Aorta (tissue), 5 donors: ENCODE measurements around the gene RBM26. TPM values are rescaled to one million over a fixed set of nuclear protein-coding genes. Genes with fewer than 3 reads are reported as not detected.

Source experiments
- ATAC-seq: fragments of 200-7000 bp; cut with Tn5 transposase; one replicate; pipeline ENCODE4 v1.9.1; 2022; ENCODE audit warnings: moderate library complexity; ENCODE audit not compliant: low FRiP score
- DNase-seq, 2 donors: peaks; one replicate each; pipeline ENCODE4 v3.0.0-alpha.2; 2020
- H3K27ac ChIP-seq, 2 donors: one replicate each; pipeline ENCODE4 v1.5.1; 2013; ENCODE audit warnings: low read length in 2 of 2, mild to moderate bottlenecking in 2 of 2, moderate library complexity in 2 of 2, control low read depth in 1 of 2, inconsistent platforms in 1 of 2, low read depth in 1 of 2
- H3K27me3 ChIP-seq, 2 donors: one replicate each; pipeline ENCODE4 v1.6.1; 2013; ENCODE audit warnings: control low read depth in 1 of 2, low read length in 1 of 2, mild to moderate bottlenecking in 1 of 2, moderate library complexity in 1 of 2; ENCODE audit not compliant: insufficient read depth in 2 of 2, control insufficient read depth in 1 of 2
- H3K36me3 ChIP-seq, 2 donors: one replicate each; pipeline ENCODE4 v1.6.1; 2013; ENCODE audit warnings: control low read depth in 1 of 2, low read length in 1 of 2, mild to moderate bottlenecking in 1 of 2; ENCODE audit not compliant: insufficient read depth in 2 of 2, control insufficient read depth in 1 of 2
- H3K4me1 ChIP-seq, 2 donors: one replicate each; pipeline ENCODE4 v1.6.1; 2013; ENCODE audit warnings: low read length in 2 of 2, control low read depth in 1 of 2, mild to moderate bottlenecking in 1 of 2, moderate library complexity in 1 of 2; ENCODE audit not compliant: insufficient read depth in 2 of 2, control insufficient read depth in 1 of 2
- H3K4me3 ChIP-seq, 2 donors: one replicate each; pipeline ENCODE4 v1.5.1; 2013; ENCODE audit warnings: low read length in 2 of 2, control low read depth in 1 of 2, mild to moderate bottlenecking in 1 of 2
- H3K9me3 ChIP-seq: one replicate; pipeline ENCODE4 v1.6.1; 2013; ENCODE audit warnings: mild to moderate bottlenecking, low read length; ENCODE audit not compliant: control insufficient read depth
- WGBS, 2 donors: extraction: QIAGEN DNeasy Blood & Tissue Kit; methylation state at CpG; one replicate each; pipeline ENCODE4 v1.1.7; 2013; 5-methylcytosine and 5-hydroxymethylcytosine counted together
- intact Hi-C, 2 donors: fragments of 100-400 bp; cut with DNase I; formaldehyde crosslinking; loops; one replicate each; pipeline versions ENCODE4 v1.14.2 to v1.15.0; 2022
- polyA plus RNA-seq, 2 donors: library from polyadenylated mRNA; stranded (reverse); fragments of 200-250 nt; gene quantifications; one replicate each; pipeline ENCODE4 v1.2.3, GENCODE V29; 2013
- total RNA-seq, 2 donors: library from RNA; stranded (reverse); fragmentation: NEBNext Ultra II Directional; extraction: Animal tissue kit (Norgen Biotek cat#: 25700); gene quantifications; one replicate each; pipeline ENCODE4 v1.2.1, GENCODE V29; 2021
- donor health status: healthy with polysubstance abuse.
- donor health status: Bipolar disorder and iron deficiency.
- donor health status: DM: no; HTN: no; CAD: no.
- donor health status: DM: no; HTN: no; CAD: no.
- donor health status: DM: yes; HTN: yes; CAD: no.

RBM26 gene
- total and polyA plus RNA-seq, 4 donors, result 5.5 to 54.6 (median 29.6) TPM

DNA sequence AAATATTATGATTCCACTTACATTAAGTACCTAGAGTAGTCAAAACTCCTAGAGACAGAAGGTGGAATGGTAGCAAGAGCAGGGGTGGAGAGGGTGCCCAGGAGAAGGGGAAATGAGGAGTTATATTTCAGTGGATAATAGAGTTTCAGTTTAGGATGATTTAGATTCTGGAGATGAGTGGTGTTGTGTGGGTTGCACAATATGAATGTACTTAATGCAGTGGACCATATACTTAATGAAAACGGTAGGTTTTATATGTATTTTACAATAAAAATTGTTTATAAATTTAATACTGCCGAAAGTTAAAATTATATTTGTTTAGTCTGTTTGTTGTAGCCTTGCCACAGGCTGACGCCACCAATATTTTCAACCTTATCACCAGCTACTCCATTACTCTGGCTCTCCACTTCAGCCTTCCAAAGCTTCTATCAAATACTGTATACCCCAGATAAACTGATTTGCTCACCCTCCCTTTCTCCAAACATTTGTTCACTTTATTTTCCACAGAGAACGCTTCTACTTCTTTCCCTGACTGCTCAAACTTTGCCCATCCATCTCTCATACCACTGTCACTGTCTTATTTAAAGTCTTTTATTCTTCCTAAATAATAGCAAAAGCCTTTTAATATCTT, 1.4 kb upstream of the RBM26 start:
- H3K4me1 ChIP-seq, result peaks cover 3 to 4% of the 10 kb centered on the region in 2 donors
- 92 to 96% methylated on average over 4 of the region's 4 CpGs for WGBS, 2 donors
- H3K4me3 ChIP-seq, result no peak overlapping the region
- no peaks in the 10 kb centered on the region for H3K9me3 ChIP-seq
- no peak for DNase-seq
- no peaks in the 10 kb centered on the region for H3K36me3 ChIP-seq
- no peaks in the 10 kb centered on the region for H3K27me3 ChIP-seq
- ATAC-seq, result no peak
- intact Hi-C loops, result loop anchor here (5.0 to 10.0 kb wide), 2 partner anchors 75 to 527 kb away; partner anchors contain the start of gene NDFIP2 (in 1 of the 2)
- H3K27ac ChIP-seq, result no peak overlapping the region

GRCh38 chr13:79406597-79406908, 498 bp upstream of the RBM26 start:
- DNase-seq, result no peak
- Histone ChIP-seq H3K27me3 (no peaks in the 10 kb centered on the region), H3K9me3 (no peaks in the 10 kb centered on the region), H3K4me1 (peaks cover 3 to 4% of the 10 kb centered on the region in 2 donors), H3K36me3 (no peaks in the 10 kb centered on the region), H3K4me3 (peak overlapping the region; percentile 79 to 99), H3K27ac (peak overlapping the region in 1 of 2 donors; percentile 35)
- intact Hi-C loops, result loop anchor here (5.0 to 10.0 kb wide), 2 partner anchors 76 to 528 kb away; partner anchors contain the start of gene NDFIP2 (in 1 of the 2)
- peak; percentile 37 for ATAC-seq
- 6 to 9% methylated on average over 4 of the region's 4 CpGs for WGBS, 2 donors

DNA sequence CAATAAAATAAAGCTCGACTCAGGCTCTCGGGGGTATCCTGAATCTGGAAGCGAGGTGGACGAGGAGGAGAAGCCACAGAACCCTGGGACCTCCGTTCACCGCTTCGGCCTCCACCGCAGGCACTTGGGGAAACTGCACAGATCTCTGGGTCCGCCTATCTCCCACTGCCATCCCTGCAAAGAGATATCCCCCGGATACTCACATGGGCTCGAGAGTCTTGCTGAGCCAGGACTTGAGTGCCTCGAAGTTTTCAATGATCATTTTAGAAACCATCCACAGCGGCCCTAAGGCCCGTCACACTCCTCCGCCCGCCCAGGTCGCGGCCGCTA, 589 bp downstream of the RBM26 start:
- ATAC-seq (no peak), DNase-seq (no peak)
- Histone ChIP-seq H3K4me3 (peak overlapping the region; percentile 79 to 99), H3K36me3 (no peaks in the 10 kb centered on the region), H3K4me1 (peaks cover 3 to 6% of the 10 kb centered on the region in 2 donors), H3K27ac (peak overlapping the region; percentile 28 to 57), H3K27me3 (no peaks in the 10 kb centered on the region), H3K9me3 (no peaks in the 10 kb centered on the region)
- WGBS, 2 donors, result 0% methylated on average over 19 of the region's 19 CpGs
- intact Hi-C loops, result loop anchor here (5.0 to 10.0 kb wide), 2 partner anchors 77 to 529 kb away; partner anchors contain the start of gene NDFIP2 (in 1 of the 2)

GRCh38 chr13:79404985-79405384, 1.1 kb downstream of the RBM26 start:
- Histone ChIP-seq H3K9me3 (no peaks in the 10 kb centered on the region), H3K27me3 (no peaks in the 10 kb centered on the region), H3K27ac (no peak overlapping the region), H3K36me3 (no peaks in the 10 kb centered on the region), H3K4me1 (peaks cover 3 to 6% of the 10 kb centered on the region in 2 donors), H3K4me3 (peak overlapping the region; percentile 79 to 99)
- WGBS, 2 donors, result 1 to 2% methylated on average over 10 of the region's 10 CpGs
- DNase-seq (no peak), ATAC-seq (no peak)
- intact Hi-C loops, result loop anchor here (5.0 to 10.0 kb wide), 2 partner anchors 77 to 530 kb away; partner anchors contain the start of gene NDFIP2 (in 1 of the 2)

DNA sequence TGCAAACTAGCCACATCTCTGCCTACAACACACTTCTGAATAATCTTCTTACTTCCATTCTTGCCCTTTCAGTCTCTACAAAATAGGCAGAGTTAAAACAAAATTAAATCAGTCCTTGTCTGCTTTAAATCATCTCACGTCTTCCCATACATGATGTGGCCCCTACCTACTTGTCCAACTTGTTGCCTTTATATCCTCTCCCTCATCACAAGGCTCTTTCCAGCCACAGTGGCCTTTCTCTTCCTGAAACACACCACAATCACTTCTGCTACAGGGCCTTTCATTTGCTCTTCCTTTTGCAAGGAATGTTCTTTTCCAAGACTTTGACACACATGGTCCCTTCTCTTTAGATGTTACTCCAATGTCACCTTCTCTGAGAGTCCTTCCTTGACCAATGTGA, 1.7 kb downstream of the RBM26 start:
- Histone ChIP-seq H3K27me3 (no peaks in the 10 kb centered on the region), H3K27ac (no peak overlapping the region), H3K4me3 (peak overlapping the region; percentile 26 to 54), H3K36me3 (peaks cover 0 to 3% of the 10 kb centered on the region in 2 donors), H3K4me1 (peaks cover 3 to 6% of the 10 kb centered on the region in 2 donors), H3K9me3 (no peaks in the 10 kb centered on the region)
- intact Hi-C loops, result loop anchor here in 1 of 2 donors (10.0 kb wide), 1 partner anchor 530 kb away; no protein-coding TSS in a partner anchor
- DNase-seq (no peak), ATAC-seq (no peak)
- 24 to 41% methylated on average over 1 of the region's 1 CpG for WGBS, 2 donors

DNA sequence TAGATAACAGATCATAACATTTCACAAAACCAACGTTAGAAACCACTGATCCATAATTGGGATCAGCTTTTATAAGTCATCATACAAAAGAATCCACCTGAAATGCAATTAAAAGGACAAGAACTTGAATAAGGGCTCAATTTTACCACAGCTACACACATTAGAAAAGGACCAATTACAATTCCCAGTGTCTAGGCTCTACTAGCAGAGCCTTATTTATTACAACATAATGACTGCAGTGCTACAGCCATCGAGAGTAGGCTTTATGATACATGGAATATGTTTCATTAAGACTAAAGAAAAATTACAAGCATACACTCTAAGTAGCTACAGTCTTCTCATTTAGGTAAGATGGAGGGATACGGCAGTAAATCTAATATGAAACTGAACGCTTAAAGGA, 2.9 kb downstream of the RBM26 start:
- ATAC-seq (no peak), DNase-seq (no peak)
- Histone ChIP-seq H3K27me3 (no peaks in the 10 kb centered on the region), H3K36me3 (peaks cover 0 to 3% of the 10 kb centered on the region in 2 donors), H3K9me3 (no peaks in the 10 kb centered on the region), H3K27ac (no peak overlapping the region), H3K4me1 (peaks cover 3 to 6% of the 10 kb centered on the region in 2 donors), H3K4me3 (no peak overlapping the region)
- WGBS, 2 donors, result 52% methylated on average over 4 of the region's 4 CpGs
- intact Hi-C loops, result loop anchor here in 1 of 2 donors (10.0 kb wide), 1 partner anchor 532 kb away; no protein-coding TSS in a partner anchor

GRCh38 chr13:79402679-79403078, 3.4 kb downstream of the RBM26 start:
- H3K4me3 ChIP-seq, result no peak overlapping the region

DNA sequence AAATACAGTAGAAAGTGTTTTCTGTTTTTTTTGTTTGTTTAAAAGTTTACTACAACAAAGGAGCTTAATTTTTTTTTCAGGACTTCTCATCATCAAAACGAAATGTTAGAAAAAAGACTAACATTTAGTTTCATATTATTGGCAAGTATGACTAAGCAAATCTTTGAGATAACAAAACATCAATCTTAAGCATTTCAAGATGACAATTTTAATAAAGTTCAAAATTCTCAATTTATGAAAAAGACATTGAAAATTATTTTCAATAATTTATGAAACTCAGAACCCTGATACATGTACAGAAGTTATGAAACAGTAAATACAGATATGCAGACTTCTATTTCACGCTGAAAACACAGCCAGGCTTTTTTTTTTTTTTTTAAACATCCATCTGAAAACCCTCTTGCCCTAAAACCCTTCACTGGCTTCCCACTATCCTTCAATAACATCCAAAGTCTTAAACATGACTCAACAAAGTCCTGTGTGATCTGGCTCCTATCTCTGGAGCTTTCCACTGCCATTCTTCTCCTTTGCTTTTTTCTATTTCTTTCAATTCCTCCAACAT, 3.9 kb downstream of the RBM26 start:
- intact Hi-C loops, result loop anchor here in 1 of 2 donors (10.0 kb wide), 1 partner anchor 533 kb away; no protein-coding TSS in a partner anchor
- Histone ChIP-seq H3K27ac (no peak overlapping the region), H3K4me3 (no peak overlapping the region), H3K36me3 (peaks cover 0 to 3% of the 10 kb centered on the region in 2 donors), H3K9me3 (no peaks in the 10 kb centered on the region), H3K27me3 (no peaks in the 10 kb centered on the region), H3K4me1 (peaks cover 3 to 6% of the 10 kb centered on the region in 2 donors)
- no peak for ATAC-seq
- DNase-seq, result no peak
- 22 to 37% methylated on average over 2 of the region's 2 CpGs for WGBS, 2 donors

More at GRCh38 chr13:79402679-79403078, 3.4 kb downstream of the RBM26 start:
- WGBS, 2 donors, result 60% methylated on average over 2 of the region's 2 CpGs
- peaks cover 3 to 6% of the 10 kb centered on the region in 2 donors for H3K4me1 ChIP-seq
- no peaks in the 10 kb centered on the region for H3K9me3 ChIP-seq
- H3K27me3 ChIP-seq, result no peaks in the 10 kb centered on the region
- ATAC-seq (no peak), DNase-seq (no peak)
- H3K27ac ChIP-seq, result no peak overlapping the region
- intact Hi-C loops, result loop anchor here in 1 of 2 donors (10.0 kb wide), 1 partner anchor 532 kb away; no protein-coding TSS in a partner anchor
- peaks cover 0 to 3% of the 10 kb centered on the region in 2 donors for H3K36me3 ChIP-seq
